Glutamatergic neuron (in vitro differentiated cells): ENCODE data around the gene DPY19L3. TPM values are rescaled to one million over a fixed set of nuclear protein-coding genes. Genes with fewer than 3 reads are reported as not detected.
"Not testable (repeated sequence)": the region's sequence is repeated elsewhere in the genome, so short reads cannot be mapped to it uniquely, and the experiment has no call there.

Experiments used
- DNase-seq: peaks from one replicate; pipeline ENCODE4 v3.0.0; 2022
- H3K27ac Mint-ChIP-seq: one replicate; pipeline ENCODE4 v1.8.0; 2020; ENCODE audit warnings: mild to moderate bottlenecking, mixed read lengths, inconsistent platforms; ENCODE audit not compliant: unreplicated experiment
- H3K27me3 Mint-ChIP-seq: one replicate; pipeline ENCODE4 v1.8.0; 2020; ENCODE audit warnings: mild to moderate bottlenecking, moderate library complexity, mixed read lengths, inconsistent platforms; ENCODE audit not compliant: unreplicated experiment
- H3K36me3 Mint-ChIP-seq: one replicate; pipeline ENCODE4 v1.8.0; 2020; ENCODE audit warnings: mild to moderate bottlenecking, mixed read lengths, inconsistent platforms; ENCODE audit not compliant: unreplicated experiment
- H3K4me1 Mint-ChIP-seq: one replicate; pipeline ENCODE4 v1.8.0; 2020; ENCODE audit warnings: mild to moderate bottlenecking, low read depth, mixed read lengths, inconsistent platforms; ENCODE audit not compliant: unreplicated experiment
- H3K4me3 Mint-ChIP-seq: one replicate; pipeline ENCODE4 v1.8.0; 2020; ENCODE audit warnings: mild to moderate bottlenecking, mixed read lengths, inconsistent platforms; ENCODE audit not compliant: unreplicated experiment
- H3K9me3 Mint-ChIP-seq: one replicate; pipeline ENCODE4 v1.8.0; 2020; ENCODE audit warnings: mild to moderate bottlenecking, moderate library complexity, mixed read lengths, inconsistent platforms; ENCODE audit not compliant: unreplicated experiment
- CTCF ChIP-seq: fragments of 200-600 bp; sonication (generic); IDR thresholded peaks from one replicate; pipeline ENCODE4 v1.5.0; 2021; ENCODE audit not compliant: partially characterized antibody, unreplicated experiment
- total RNA-seq: library from RNA; stranded (reverse); fragmentation: NEBNext Ultra II Directional; extraction: Animal tissue kit (Norgen Biotek cat#: 25700); gene quantifications from one replicate; pipeline ENCODE4 v1.2.1, GENCODE V29; 2021; ENCODE audit not compliant: unreplicated experiment

The DPY19L3 gene
- total RNA-seq, 1 donor from 2014 or later = 51.1 TPM

DNA sequence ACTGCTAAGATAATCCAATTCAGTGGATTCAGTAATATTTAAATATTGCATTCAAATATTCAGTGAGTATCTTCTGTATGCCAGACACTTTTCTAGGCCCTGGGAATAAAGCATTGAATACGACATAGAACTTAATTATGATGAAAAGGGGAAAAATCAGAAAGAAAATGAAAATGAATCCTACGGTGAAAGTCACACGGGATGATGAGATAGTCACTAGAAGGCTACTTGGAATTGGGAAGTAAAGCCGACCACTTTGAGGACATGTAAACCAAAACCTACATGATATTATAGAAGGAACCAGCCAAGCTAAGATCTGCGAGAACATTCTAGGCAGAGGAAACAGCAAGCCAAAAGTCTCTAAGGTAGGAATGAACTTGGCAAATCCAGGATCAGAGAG is 10.1 kb downstream of the DPY19L3 start:
- H3K27ac Mint-ChIP-seq = no peak overlapping the region
- no peaks in the 10 kb centered on the region for H3K27me3 Mint-ChIP-seq
- H3K4me3 Mint-ChIP-seq = no peak overlapping the region
- H3K4me1 Mint-ChIP-seq = no peaks in the 10 kb centered on the region
- no peaks in the 10 kb centered on the region for H3K9me3 Mint-ChIP-seq
- no peaks in the 10 kb centered on the region for H3K36me3 Mint-ChIP-seq
- DNase-seq = no peak
- TF ChIP-seq CTCF = no peak

DNA sequence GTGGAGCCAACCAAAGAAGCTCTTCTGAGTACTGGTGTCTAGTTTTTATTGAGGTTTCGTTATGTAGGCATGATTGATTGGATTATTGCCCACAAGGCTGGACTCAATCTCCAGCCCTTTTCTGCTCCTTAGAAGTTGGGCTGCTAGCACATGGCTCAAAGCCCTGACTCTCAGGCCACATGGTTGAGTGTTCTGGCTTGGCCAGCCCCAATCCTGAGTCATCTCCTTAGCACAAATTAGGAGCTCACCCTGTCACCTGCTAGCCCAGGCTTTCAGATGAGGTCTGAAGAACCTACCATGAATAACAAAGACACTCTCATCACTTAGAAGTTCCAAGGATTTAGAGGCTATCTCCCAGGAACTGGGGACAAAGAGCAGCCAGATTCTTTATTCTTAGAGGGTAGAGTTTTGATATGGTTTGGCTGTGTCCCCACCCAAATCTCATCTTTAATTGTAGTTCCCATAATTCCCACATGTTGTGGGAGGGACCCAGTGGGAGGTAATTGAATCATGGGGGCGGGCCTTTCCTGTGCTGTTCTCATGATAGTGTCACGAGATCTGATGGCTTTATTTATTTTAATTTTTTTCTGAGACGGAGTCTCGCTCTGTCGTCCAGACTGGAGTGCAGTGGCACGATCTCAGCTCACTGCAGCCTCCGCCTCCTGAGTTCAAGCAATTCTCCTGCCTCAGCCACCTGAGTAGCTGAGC is 11.3 kb downstream of the DPY19L3 start:
- no peak overlapping the region for H3K27ac Mint-ChIP-seq
- no peaks in the 10 kb centered on the region for H3K9me3 Mint-ChIP-seq
- no peaks in the 10 kb centered on the region for H3K36me3 Mint-ChIP-seq
- H3K4me3 Mint-ChIP-seq = no peak overlapping the region
- TF ChIP-seq CTCF = no peak
- no peaks in the 10 kb centered on the region for H3K27me3 Mint-ChIP-seq
- no peak for DNase-seq
- no peaks in the 10 kb centered on the region for H3K4me1 Mint-ChIP-seq

DNA sequence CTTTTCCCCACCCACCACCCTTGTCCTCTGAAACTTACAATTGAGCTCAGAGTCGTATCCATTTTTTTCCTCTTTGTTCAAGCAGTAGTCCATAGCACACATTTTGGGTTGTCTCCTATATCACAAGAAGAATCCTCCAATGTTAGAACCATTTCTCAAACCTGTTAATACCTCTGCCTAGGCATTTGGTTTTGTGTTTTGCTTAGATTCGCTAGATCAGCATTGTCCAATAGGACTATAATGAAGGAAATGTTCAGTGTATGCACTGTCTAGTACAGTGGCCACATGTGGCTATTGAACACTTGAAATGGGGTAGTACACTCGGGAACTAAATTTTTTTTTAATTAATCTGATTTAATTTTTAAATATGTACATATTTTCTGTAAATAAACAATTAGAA is 12.6 kb downstream of the DPY19L3 start:
- Mint-ChIP-seq H3K27me3 (no peaks in the 10 kb centered on the region), H3K4me1 (no peaks in the 10 kb centered on the region), H3K9me3 (no peaks in the 10 kb centered on the region), H3K27ac (no peak overlapping the region), H3K4me3 (no peak overlapping the region), H3K36me3 (no peaks in the 10 kb centered on the region)
- TF ChIP-seq CTCF = no peak
- no peak for DNase-seq

DNA sequence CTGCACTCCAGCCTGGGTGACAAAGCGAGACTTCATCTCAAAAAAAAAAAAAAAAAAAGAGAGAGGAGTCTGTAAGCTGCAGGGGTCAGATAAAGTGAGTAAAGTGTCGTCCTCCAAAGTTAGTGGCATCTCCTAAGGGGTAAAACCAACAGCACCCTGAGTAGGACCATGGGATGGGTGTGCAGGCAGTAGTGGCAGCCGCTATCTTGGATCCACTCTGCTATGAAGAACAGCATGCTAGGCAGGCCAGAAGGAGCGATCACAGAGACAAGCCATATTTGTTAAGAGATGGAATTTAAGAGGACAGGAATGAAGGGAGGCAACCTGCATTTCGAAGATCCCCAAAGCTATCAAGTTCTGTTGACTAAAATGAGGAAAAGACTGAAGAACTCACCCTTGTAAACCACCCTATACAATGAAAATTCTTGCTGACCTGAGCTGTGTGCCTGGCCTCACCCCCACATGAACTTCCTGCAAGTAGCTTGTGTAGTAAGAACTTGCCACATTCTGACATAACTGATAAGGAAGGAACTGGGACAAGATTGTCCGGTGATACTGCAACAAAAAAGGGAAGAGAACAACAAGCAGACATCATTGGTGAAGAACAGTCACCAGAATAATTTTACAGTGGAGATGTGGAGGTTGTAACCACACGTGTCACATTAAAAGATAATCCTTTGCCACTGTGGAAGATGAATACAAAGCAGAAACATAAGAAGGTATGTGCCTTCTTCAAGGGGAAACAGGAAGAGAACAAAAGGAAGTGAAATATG is 16.2 kb downstream of the DPY19L3 start:
- TF ChIP-seq CTCF = no peak
- no peak for DNase-seq
- Mint-ChIP-seq H3K27me3 (no peaks in the 10 kb centered on the region), H3K4me1 (no peaks in the 10 kb centered on the region), H3K36me3 (peaks cover 4% of the 10 kb centered on the region), H3K4me3 (no peak overlapping the region), H3K27ac (no peak overlapping the region), H3K9me3 (peaks cover 3% of the 10 kb centered on the region)

DNA sequence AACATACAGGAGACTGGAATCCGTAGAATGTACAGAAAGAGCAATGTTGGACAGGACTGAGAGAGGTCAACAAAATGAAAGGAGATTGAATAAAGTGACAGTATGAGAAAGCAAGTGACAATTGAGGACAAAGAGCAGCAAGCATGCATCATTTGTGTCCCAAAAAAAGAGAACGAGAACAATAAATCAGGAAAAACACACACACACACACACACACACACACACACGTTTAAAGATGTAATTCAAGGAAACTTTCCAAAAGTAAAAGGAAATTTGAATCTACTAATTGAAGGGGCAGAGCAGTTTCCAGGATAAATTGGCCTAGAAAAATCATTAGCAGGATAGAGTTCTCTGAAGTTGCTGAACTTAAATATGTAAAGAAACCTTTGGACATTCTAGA is 16.9 kb downstream of the DPY19L3 start:
- Mint-ChIP-seq H3K4me1 (no peaks in the 10 kb centered on the region), H3K27me3 (no peaks in the 10 kb centered on the region), H3K36me3 (peaks cover 4% of the 10 kb centered on the region), H3K4me3 (no peak overlapping the region), H3K9me3 (peaks cover 3% of the 10 kb centered on the region), H3K27ac (no peak overlapping the region)
- TF ChIP-seq CTCF = no peak
- DNase-seq = no peak

GRCh38 chr19:32423944-32424343 is 18.4 kb downstream of the DPY19L3 start:
- not testable (repeated sequence) for H3K36me3 Mint-ChIP-seq, H3K4me3 Mint-ChIP-seq, H3K27me3 Mint-ChIP-seq, DNase-seq, H3K27ac Mint-ChIP-seq, H3K4me1 Mint-ChIP-seq, H3K9me3 Mint-ChIP-seq
